Measurements from ENCODE around the gene UBE2Z. TPM values are rescaled to one million over a fixed set of nuclear protein-coding genes. Genes with fewer than 3 reads are reported as not detected.

UBE2Z gene
- total RNA-seq, 1 donor from 2014 or later: 37.9 TPM

GRCh38 chr17:48915459-48916282 is 7.5 kb downstream of the UBE2Z start:
- DNase-seq (ENCODE audit: low read depth) (peak; percentile 96), FAIRE-seq (no peak)
- Histone ChIP-seq H3K36me3 (ENCODE audit: control insufficient read depth, insufficient read depth, low read length) (peaks cover 38% of the 10 kb centered on the region), H3K27me3 (ENCODE audit: control insufficient read depth, insufficient read depth, low read length) (no peaks in the 10 kb centered on the region), H3K4me3 (ENCODE audit: low read depth, low read length) (no peak overlapping the region)
- no peak for TF ChIP-seq CTCF (IDR thresholded peaks at IDR 0.05; ENCODE audit: insufficient read depth, low read length, severe bottlenecking)

- FAIRE-seq (no peak), DNase-seq (ENCODE audit: low read depth) (no peak)
- H3K36me3 ChIP-seq (ENCODE audit: control insufficient read depth, insufficient read depth, low read length): peaks cover 29% of the 10 kb centered on the region
- TF ChIP-seq CTCF (IDR thresholded peaks at IDR 0.05; ENCODE audit: insufficient read depth, low read length, severe bottlenecking): no peak
- H3K4me3 ChIP-seq (ENCODE audit: low read depth, low read length): no peak overlapping the region
- H3K27me3 ChIP-seq (ENCODE audit: control insufficient read depth, insufficient read depth, low read length): no peaks in the 10 kb centered on the region
Measured at GRCh38 chr17:48925251-48925990, 17.2 kb downstream of the UBE2Z start.

GRCh38 chr17:48925991-48926342 is 17.8 kb downstream of the UBE2Z start:
- DNase-seq (ENCODE audit: low read depth): no peak
- H3K27me3 ChIP-seq (ENCODE audit: control insufficient read depth, insufficient read depth, low read length): no peaks in the 10 kb centered on the region
- TF ChIP-seq CTCF (IDR thresholded peaks at IDR 0.05; ENCODE audit: insufficient read depth, low read length, severe bottlenecking): no peak
- peaks cover 25% of the 10 kb centered on the region for H3K36me3 ChIP-seq (ENCODE audit: control insufficient read depth, insufficient read depth, low read length)
- no peak overlapping the region for H3K4me3 ChIP-seq (ENCODE audit: low read depth, low read length)
- no peak for FAIRE-seq

DNA sequence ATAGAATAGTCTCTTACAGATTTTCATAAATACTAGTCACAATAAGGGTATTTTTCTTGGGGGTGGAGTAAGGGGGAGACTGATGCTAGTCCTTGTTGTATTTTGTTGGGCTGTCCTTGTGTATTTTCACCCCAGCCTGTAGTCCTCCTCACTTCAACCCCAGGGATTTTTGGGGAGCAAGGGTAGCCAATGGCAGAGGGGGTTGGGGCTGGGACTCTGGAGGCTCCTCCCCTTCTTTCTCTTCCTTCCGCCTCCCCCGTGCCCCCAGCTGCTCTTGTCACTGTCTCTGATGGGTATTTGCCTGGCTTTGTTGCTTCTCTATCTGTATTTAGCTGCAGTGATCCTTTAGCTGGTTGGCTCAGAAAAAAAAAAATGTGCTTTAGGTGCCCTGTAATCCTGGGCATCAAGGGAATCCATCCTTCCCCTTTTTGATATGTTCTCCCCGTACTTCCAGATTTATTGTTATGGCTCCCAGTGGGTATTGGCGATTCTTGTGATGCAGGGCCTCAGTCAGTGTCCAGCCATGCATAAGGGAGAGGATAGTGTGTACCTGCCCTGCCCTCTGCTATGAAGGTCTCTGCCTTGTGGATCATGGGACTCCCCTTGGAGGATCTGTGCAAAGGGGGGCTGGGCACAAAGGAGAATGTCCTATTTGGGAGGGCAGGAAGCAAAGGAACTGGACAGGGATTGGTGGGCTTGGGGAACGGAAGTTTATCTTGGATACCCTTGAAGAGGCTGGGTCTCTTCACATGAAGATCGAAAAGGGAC is 20.0 kb downstream of the UBE2Z start:
- FAIRE-seq (no peak), DNase-seq (ENCODE audit: low read depth) (no peak)
- Histone ChIP-seq H3K4me3 (ENCODE audit: low read depth, low read length) (no peak overlapping the region), H3K36me3 (ENCODE audit: control insufficient read depth, insufficient read depth, low read length) (peaks cover 17% of the 10 kb centered on the region), H3K27me3 (ENCODE audit: control insufficient read depth, insufficient read depth, low read length) (no peaks in the 10 kb centered on the region)
- no peak for TF ChIP-seq CTCF (IDR thresholded peaks at IDR 0.05; ENCODE audit: insufficient read depth, low read length, severe bottlenecking)

DNA sequence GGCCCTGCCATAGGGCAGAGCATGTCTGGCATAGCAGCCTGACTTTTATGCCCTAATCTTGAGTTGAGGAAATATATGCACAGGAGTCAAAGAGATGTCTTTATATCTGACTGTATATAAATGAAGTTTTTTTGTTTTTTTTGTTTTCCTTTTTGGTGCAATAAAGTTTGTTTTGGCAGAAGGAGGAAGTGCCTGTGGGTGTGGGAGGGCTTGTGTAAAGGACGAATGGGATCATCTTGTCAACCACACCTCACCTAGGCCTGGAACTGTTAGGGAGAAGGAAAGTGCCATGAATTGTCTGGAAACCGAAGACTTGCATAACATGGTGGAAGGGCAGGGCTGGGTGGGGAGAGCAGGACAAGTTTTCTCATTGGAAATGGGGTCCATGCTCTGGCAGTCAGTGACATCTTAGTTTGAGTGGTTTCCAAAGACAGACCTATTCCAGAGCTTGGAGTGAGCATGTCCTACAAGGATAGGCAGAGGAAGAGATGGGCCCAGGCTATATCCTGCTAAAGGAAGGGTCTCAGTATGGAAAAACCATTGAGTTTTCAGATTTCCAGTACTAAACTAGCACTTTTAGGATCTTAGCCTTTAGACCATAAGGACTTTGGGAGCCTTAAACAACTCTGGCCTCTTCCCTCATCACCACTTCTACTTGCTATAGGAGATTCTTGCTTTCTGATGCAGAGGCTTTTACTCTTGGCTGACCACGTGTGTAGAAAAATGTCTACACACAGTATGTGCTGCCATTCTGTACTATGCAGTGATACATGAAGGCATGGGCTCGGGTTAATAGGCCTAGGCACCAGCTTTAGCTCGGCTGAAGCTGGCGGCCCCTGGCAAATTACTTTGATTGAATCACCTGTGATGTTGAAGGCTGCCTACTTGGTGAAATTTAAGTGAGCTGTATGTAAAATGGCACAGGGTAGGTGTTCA is 20.9 kb downstream of the UBE2Z start:
- TF ChIP-seq CTCF (IDR thresholded peaks at IDR 0.05; ENCODE audit: insufficient read depth, low read length, severe bottlenecking): no peak
- no peaks in the 10 kb centered on the region for H3K27me3 ChIP-seq (ENCODE audit: control insufficient read depth, insufficient read depth, low read length)
- no peak for FAIRE-seq
- no peak overlapping the region for H3K4me3 ChIP-seq (ENCODE audit: low read depth, low read length)
- H3K36me3 ChIP-seq (ENCODE audit: control insufficient read depth, insufficient read depth, low read length): peaks cover 9% of the 10 kb centered on the region
- no peak for DNase-seq (ENCODE audit: low read depth)

Measured in bronchial epithelial cell (primary cell).